HepG2 (cell line): ENCODE results near the gene CYBC1. TPM values are rescaled to one million over a fixed set of nuclear protein-coding genes. Genes with fewer than 3 reads are reported as not detected.

Source experiments
- ATAC-seq: fragments of 200-7000 bp; cut with Tn5 transposase; 3 replicates; pipeline ENCODE4 v1.9.1; 2020; ENCODE audit warnings: mild to moderate bottlenecking, moderate library complexity
- BruUV-seq: library from RNA; stranded (reverse); fragments of 400-500 nt; replicated peaks from 2 replicates; lab custom pipeline; 2021; lab: Mats Ljungman, UMichigan
- CTCF ChIA-PET: fragments of 300-600 bp; formaldehyde crosslinking; extraction: SDS; loops from one replicate; lab custom pipeline; 2021; ENCODE audit warnings: low total read pairs, inconsistent platforms, low intra/inter-chr PET ratio; lab: Yijun Ruan, JAX
- POLR2A ChIA-PET: fragments of 350-600 bp; sonication (Branson Sonifier 250); formaldehyde crosslinking; loops from one replicate; lab custom pipeline; 2020; ENCODE audit warnings: antibody characterized with exemption, inconsistent platforms; lab: Yijun Ruan, JAX
- DNase-seq: peaks from one replicate; pipeline ENCODE4 v3.0.0-alpha.2; 2015; ENCODE audit warnings: low spot score
- FAIRE-seq: peaks from 3 replicates; lab custom pipeline; 2011; peaks lifted over from hg19 to GRCh38; lab: Jason Lieb, UNC
- H2AFZ ChIP-seq: one replicate; pipeline ENCODE4 v1.6.1; 2011; ENCODE audit warnings: low read length, inconsistent platforms
- H3K27ac ChIP-seq: fragments of 300-600 bp; 3 replicates; pipeline ENCODE4 v1.8.0; 2011; ENCODE audit warnings: mixed run types, mild to moderate bottlenecking, mixed read lengths, low read length, inconsistent platforms; ENCODE audit not compliant: insufficient read depth; ENCODE audit errors: extremely low read length
- H3K27me3 ChIP-seq, 2 experiments: fragments of 200-600 bp in 1 of 2; 2 replicates in 1 of 2; 3 replicates in 1 of 2; pipeline versions ENCODE4 v1.6.0 to v1.8.0; 2011; ENCODE audit warnings: low read length in 2 of 2, mild to moderate bottlenecking in 2 of 2, moderate library complexity in 2 of 2, inconsistent platforms in 1 of 2; ENCODE audit not compliant: insufficient read depth in 2 of 2, control insufficient read depth in 1 of 2
- H3K36me3 ChIP-seq, 2 experiments: fragments of 200-600 bp in 1 of 2; replicated peaks in 1 of 2; 2 replicates in 1 of 2; 3 replicates in 1 of 2; pipeline versions ENCODE4 v1.5.1 to v1.8.0; 2011; ENCODE audit warnings: low read length in 2 of 2, inconsistent platforms in 1 of 2; ENCODE audit not compliant: insufficient read depth in 2 of 2, control insufficient read depth in 1 of 2
- H3K4me1 ChIP-seq: 2 replicates; pipeline ENCODE4 v1.5.1; 2012; ENCODE audit warnings: low read length, inconsistent platforms; ENCODE audit not compliant: insufficient read depth
- H3K4me2 ChIP-seq: 2 replicates; pipeline ENCODE4 v1.6.0; 2011; ENCODE audit warnings: low read depth, low read length, inconsistent platforms
- H3K4me3 ChIP-seq, 3 experiments: fragments of 200-600 bp in 1 of 3; sonication (generic), shearing (Covaris generic) in 1 of 3; replicated peaks in 1 of 3; 2 replicates each; pipeline ENCODE4 v1.5.1; 2011 to 2016; ENCODE audit warnings: low read length in 3 of 3, inconsistent platforms in 2 of 3, low read depth in 2 of 3, mild to moderate bottlenecking in 2 of 3, control low read depth in 1 of 3, mixed read lengths in 1 of 3; ENCODE audit not compliant: insufficient read depth in 1 of 3
- H3K79me2 ChIP-seq: one replicate; pipeline ENCODE4 v1.6.1; 2011; ENCODE audit warnings: low read length, inconsistent platforms; ENCODE audit not compliant: insufficient read depth
- H3K9ac ChIP-seq: 2 replicates; pipeline ENCODE4 v1.6.0; 2011; ENCODE audit warnings: mild to moderate bottlenecking, low read depth, low read length, inconsistent platforms; ENCODE audit not compliant: insufficient read depth
- H3K9me3 ChIP-seq: 2 replicates; pipeline ENCODE4 v1.5.1; 2012; ENCODE audit warnings: mild to moderate bottlenecking, low read length
- H4K20me1 ChIP-seq: 2 replicates; pipeline ENCODE4 v1.6.0; 2011; ENCODE audit warnings: inconsistent platforms, mild to moderate bottlenecking, low read length, moderate library complexity; ENCODE audit not compliant: insufficient read depth
- EZH2 ChIP-seq: conservative IDR thresholded peaks from 2 replicates; pipeline ENCODE4 v1.6.1; 2012; ENCODE audit warnings: mild to moderate bottlenecking, low read depth, low read length, moderate library complexity
- FOXO1 ChIP-seq: sonication (generic); formaldehyde crosslinking; IDR thresholded peaks from 2 replicates; pipeline ENCODE4 v1.4.0; 2020; ENCODE audit warnings: missing genetic modification reagents
- HIVEP1 ChIP-seq: sonication (generic); formaldehyde crosslinking; IDR thresholded peaks from 2 replicates; pipeline ENCODE4 v1.4.0; 2020; ENCODE audit warnings: mild to moderate bottlenecking, missing genetic modification reagents
- HNF4A ChIP-seq: sonication (generic); formaldehyde crosslinking; IDR thresholded peaks from 2 replicates; pipeline ENCODE4 v1.4.0; 2020; ENCODE audit warnings: missing genetic modification reagents
- KAT8 ChIP-seq: IDR thresholded peaks from 2 replicates; pipeline ENCODE4 v1.6.1; 2016; ENCODE audit warnings: missing genetic modification reagents, missing compliant biosample characterization
- KLF11 ChIP-seq: IDR thresholded peaks from 2 replicates; pipeline ENCODE4 v1.6.1; 2016; ENCODE audit warnings: missing compliant biosample characterization
- MATR3 ChIP-seq: sonication (generic); formaldehyde crosslinking; IDR thresholded peaks from 2 replicates; pipeline ENCODE4 v1.4.0; 2020; ENCODE audit warnings: missing genetic modification reagents
- RBFOX2 ChIP-seq: fragments of 200-400 bp; formaldehyde crosslinking; IDR thresholded peaks from 2 replicates; pipeline ENCODE4 v1.6.1; 2017; ENCODE audit warnings: low read depth, mild to moderate bottlenecking, low read length
- SNRNP70 ChIP-seq: fragments of 200-400 bp; formaldehyde crosslinking; IDR thresholded peaks from 2 replicates; pipeline ENCODE4 v1.6.1; 2017; ENCODE audit warnings: mild to moderate bottlenecking, low read depth, low read length, moderate library complexity
- SUZ12 ChIP-seq: fragments of 150-350 bp; IDR thresholded peaks from 2 replicates; pipeline ENCODE4 v1.6.1; 2014; ENCODE audit warnings: low read depth, low read length
- ZNF235 ChIP-seq: sonication (generic); formaldehyde crosslinking; IDR thresholded peaks from 2 replicates; pipeline ENCODE4 v1.8.1; 2023; ENCODE audit warnings: mild to moderate bottlenecking, missing genetic modification reagents, borderline replicate concordance
- ZNF530 ChIP-seq: sonication (generic); formaldehyde crosslinking; IDR thresholded peaks from 2 replicates; pipeline ENCODE4 v1.5.0; 2020; ENCODE audit warnings: low read depth, mild to moderate bottlenecking, missing genetic modification reagents
- ZNF879 ChIP-seq: sonication (generic); formaldehyde crosslinking; IDR thresholded peaks from 2 replicates; pipeline ENCODE4 v1.8.1; 2023; ENCODE audit warnings: missing genetic modification reagents
- WGBS: methylation state at CpG from one replicate; pipeline ENCODE4 v1.1.6; 2017; ENCODE audit warnings: low lambda C conversion rate; 5-methylcytosine and 5-hydroxymethylcytosine counted together
- in situ Hi-C: cut with HindIII; loops from 2 replicates; pipeline ENCODE4 v1.10.0; 2017; ENCODE audit warnings: low pct_unique_long_range_greater_than_20kb; ENCODE audit not compliant: extremely low pct_ligation_motif_present
- intact Hi-C: fragments of 100-400 bp; cut with micrococcal nuclease; formaldehyde crosslinking; loops from one replicate; pipeline ENCODE4 v1.10.0; 2022; ENCODE audit not compliant: unreplicated experiment
- polyA plus RNA-seq, 8 experiments: library from polyadenylated mRNA; depleted of rRNA in 3 of 8; stranded (reverse) in 7 of 8; unstranded in 1 of 8; fragments of >200 nt; fragmentation: Illumina TruSeq in 4 of 8; extraction: Trizol in 4 of 8; gene quantifications; 2 replicates each; pipeline versions ENCODE4 v1.2.1 to v1.2.3, GENCODE V29; 2011 to 2016; ENCODE audit warnings: low read depth in 4 of 8, missing spikeins in 1 of 8, mixed read lengths in 1 of 8; ENCODE audit not compliant: insufficient read depth in 1 of 8
- total RNA-seq, 5 experiments: library from RNA; depleted of rRNA; stranded (reverse); fragments of >200 nt; fragmentation: Illumina TruSeq; extraction: Trizol; gene quantifications; 2 replicates each; pipeline ENCODE4 v1.2.3, GENCODE V29; 2016; ENCODE audit warnings: low read depth in 1 of 5
- TF ChIP-seq, protein P1 (sequence below), 2 experiments: fragments of 450-650 bp in 1 of 2; sonication (generic) in 1 of 2; formaldehyde crosslinking; IDR thresholded peaks; 2 replicates each; pipeline versions ENCODE4 v1.5.0 to v1.8.0; 2020 to 2022; ENCODE audit warnings: mild to moderate bottlenecking in 1 of 2, missing genetic modification reagents in 1 of 2
- TF ChIP-seq, protein P2 (sequence below): sonication (generic); formaldehyde crosslinking; IDR thresholded peaks from 2 replicates; pipeline ENCODE4 v1.9.0; 2021; ENCODE audit warnings: missing genetic modification reagents, mild to moderate bottlenecking, borderline replicate concordance

Gene CYBC1
- total and polyA plus RNA-seq, 2 of the 13 experiments (the other 11 are each of a cell fraction or from before 2014, with no cell fraction given), result 43.4 to 44.1 TPM

DNA sequence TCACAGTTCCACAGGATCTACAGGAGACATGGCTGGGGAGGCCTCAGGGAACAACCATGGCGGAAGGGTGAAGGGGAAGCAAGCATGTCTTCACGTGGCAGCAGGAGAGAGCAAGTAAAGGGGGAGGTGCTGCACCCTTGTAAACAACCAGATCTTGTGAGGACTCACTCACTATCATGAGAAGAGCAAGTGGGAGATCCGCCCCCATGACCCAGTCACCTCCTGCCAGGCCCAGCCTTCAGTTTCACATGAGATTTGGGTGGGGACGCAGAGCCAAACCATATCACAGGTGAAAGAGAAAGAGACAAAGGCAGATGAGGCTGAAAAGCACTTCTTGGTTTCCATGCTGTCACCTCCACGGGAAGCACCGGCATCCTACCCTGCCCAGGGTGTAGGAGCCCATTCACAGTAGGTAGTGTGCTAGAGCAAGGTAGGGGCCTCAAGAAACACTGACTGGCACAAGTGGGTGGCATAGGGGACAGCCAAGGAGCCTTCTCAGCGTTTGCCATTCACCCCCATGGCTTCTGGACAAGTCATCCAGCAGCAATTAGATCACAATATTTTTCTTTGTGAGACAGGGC is 14.6 kb upstream of the CYBC1 start:
- ChIA-PET POLR2A (no interaction called here), CTCF (no interaction called here)
- no peaks in the 10 kb centered on the region for H3K27me3 ChIP-seq
- peaks cover 34 to 83% of the 10 kb centered on the region in 2 experiments for H3K36me3 ChIP-seq
- H2AFZ ChIP-seq, result no peak overlapping the region
- DNase-seq (no peak), FAIRE-seq (no peak), ATAC-seq (no peak)
- 93% methylated on average over 7 of the region's 7 CpGs for WGBS
- peaks cover 24% of the 10 kb centered on the region for H3K4me1 ChIP-seq
- intact Hi-C loops, result no loop called here
- no peak overlapping the region for H3K4me2 ChIP-seq
- H4K20me1 ChIP-seq, result 0 out of 2 replicates have a peak, but pooled peaks cover 6% of the 10 kb centered on the region
- no peak overlapping the region for H3K4me3 ChIP-seq
- no peak for TF ChIP-seq MATR3 (CRISPR knock-in tag)
- TF ChIP-seq RBFOX2, result 0 out of 2 replicates have a peak, but pooled peaks have one; percentile 19
- no peaks in the 10 kb centered on the region for H3K79me2 ChIP-seq
- no peak overlapping the region for H3K27ac ChIP-seq
- in situ Hi-C loops, result no loop called here
- BruUV-seq, result no TSS peak
- no peak overlapping the region for H3K9ac ChIP-seq
- H3K9me3 ChIP-seq, result no peaks in the 10 kb centered on the region

DNA sequence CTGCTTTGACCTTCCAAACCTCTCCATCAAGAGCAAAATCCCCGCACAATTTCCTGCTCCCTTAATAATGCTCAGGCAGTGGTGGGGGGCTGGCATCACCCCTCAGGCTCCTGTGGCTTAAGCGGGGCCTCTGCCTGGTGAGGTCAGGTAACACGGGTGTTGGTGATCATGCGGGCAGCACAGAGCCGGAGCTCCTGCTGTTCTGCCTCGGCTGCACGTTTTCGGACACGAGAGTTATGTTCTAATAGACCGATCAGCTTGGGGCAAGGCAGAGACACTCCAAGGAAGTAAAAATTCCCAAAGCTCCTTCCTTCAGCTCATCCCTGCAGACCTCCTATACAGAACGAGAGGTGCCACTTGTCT is 14.0 kb upstream of the CYBC1 start:
- FAIRE-seq, result no peak
- in situ Hi-C loops, result no loop called here
- TF ChIP-seq SNRNP70 (no peak), KLF11 (CRISPR knock-in tag) (no peak), SUZ12 (no peak), HNF4A (CRISPR knock-in tag) (no peak), HIVEP1 (CRISPR knock-in tag) (no peak), ZNF530 (no peak), FOXO1 (CRISPR knock-in tag) (no peak), KAT8 (no peak), ZNF879 (CRISPR knock-in tag) (no peak), ZNF235 (CRISPR knock-in tag) (no peak), EZH2 (no peak)
- TF ChIP-seq, protein P1, sequence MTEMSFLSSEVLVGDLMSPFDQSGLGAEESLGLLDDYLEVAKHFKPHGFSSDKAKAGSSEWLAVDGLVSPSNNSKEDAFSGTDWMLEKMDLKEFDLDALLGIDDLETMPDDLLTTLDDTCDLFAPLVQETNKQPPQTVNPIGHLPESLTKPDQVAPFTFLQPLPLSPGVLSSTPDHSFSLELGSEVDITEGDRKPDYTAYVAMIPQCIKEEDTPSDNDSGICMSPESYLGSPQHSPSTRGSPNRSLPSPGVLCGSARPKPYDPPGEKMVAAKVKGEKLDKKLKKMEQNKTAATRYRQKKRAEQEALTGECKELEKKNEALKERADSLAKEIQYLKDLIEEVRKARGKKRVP (CRISPR knock-in tag; IDR thresholded peaks at IDR 0.05), result no peak
- TF ChIP-seq, protein P2, sequence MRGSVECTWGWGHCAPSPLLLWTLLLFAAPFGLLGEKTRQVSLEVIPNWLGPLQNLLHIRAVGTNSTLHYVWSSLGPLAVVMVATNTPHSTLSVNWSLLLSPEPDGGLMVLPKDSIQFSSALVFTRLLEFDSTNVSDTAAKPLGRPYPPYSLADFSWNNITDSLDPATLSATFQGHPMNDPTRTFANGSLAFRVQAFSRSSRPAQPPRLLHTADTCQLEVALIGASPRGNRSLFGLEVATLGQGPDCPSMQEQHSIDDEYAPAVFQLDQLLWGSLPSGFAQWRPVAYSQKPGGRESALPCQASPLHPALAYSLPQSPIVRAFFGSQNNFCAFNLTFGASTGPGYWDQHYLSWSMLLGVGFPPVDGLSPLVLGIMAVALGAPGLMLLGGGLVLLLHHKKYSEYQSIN (CRISPR knock-in tag), result no peak

More for the DNA sequence above, 14.0 kb upstream of the CYBC1 start:
- intact Hi-C loops, result no loop called here
- ChIA-PET CTCF (no interaction called here), POLR2A (no interaction called here)
- DNase-seq (no peak), ATAC-seq (no peak)
- Histone ChIP-seq H3K27ac (no peak overlapping the region), H3K27me3 (no peaks in the 10 kb centered on the region), H3K9ac (no peak overlapping the region), H3K4me3 (no peak overlapping the region), H3K4me2 (no peak overlapping the region), H3K36me3 (peaks cover 33 to 81% of the 10 kb centered on the region in 2 experiments), H4K20me1 (0 out of 2 replicates have a peak, but pooled peaks cover 6% of the 10 kb centered on the region), H3K9me3 (no peaks in the 10 kb centered on the region), H3K79me2 (peaks cover 4% of the 10 kb centered on the region), H3K4me1 (peaks cover 30% of the 10 kb centered on the region), H2AFZ (no peak overlapping the region)
- no TSS peak for BruUV-seq
- WGBS, result 96% methylated on average over 11 of the region's 11 CpGs
